GM23338 (cell line): ENCODE data around the gene RGP1. TPM values are rescaled to one million over a fixed set of nuclear protein-coding genes. Genes with fewer than 3 reads are reported as not detected.
A peak's percentile ranks its signal among the peaks of the same experiment; 100 is the strongest.

ENCODE experiments used
- ATAC-seq: fragments of 200-7000 bp; cut with Tn5 transposase; 3 replicates; pipeline ENCODE4 v1.9.1; 2020
- DNase-seq: peaks from one replicate; pipeline ENCODE4 v3.0.0-alpha.2; 2015; ENCODE audit warnings: low spot score
- H2AFZ ChIP-seq: fragments of 200-600 bp; sonication (generic); 2 replicates; pipeline ENCODE4 v1.8.0; 2016; ENCODE audit warnings: antibody characterized with exemption, mild to moderate bottlenecking, moderate library complexity
- H3F3A ChIP-seq: fragments of 200-600 bp; sonication (generic); replicated peaks from 2 replicates; pipeline ENCODE4 v1.8.0; 2017; ENCODE audit warnings: antibody characterized with exemption, mixed run types, low read depth
- H3K27ac ChIP-seq: fragments of 200-600 bp; sonication (generic); 2 replicates; pipeline ENCODE4 v1.6.1; 2016; ENCODE audit warnings: low read depth
- H3K27me3 ChIP-seq: fragments of 200-600 bp; sonication (generic); 2 replicates; pipeline ENCODE4 v1.8.0; 2016; ENCODE audit warnings: mild to moderate bottlenecking, mixed run types, moderate library complexity; ENCODE audit not compliant: insufficient read depth
- H3K36me3 ChIP-seq: fragments of 200-600 bp; sonication (generic); 2 replicates; pipeline ENCODE4 v1.8.0; 2016; ENCODE audit warnings: mild to moderate bottlenecking; ENCODE audit not compliant: insufficient read depth
- H3K4me1 ChIP-seq: fragments of 200-600 bp; sonication (generic); 2 replicates; pipeline ENCODE4 v1.8.0; 2016; ENCODE audit warnings: mild to moderate bottlenecking, moderate library complexity; ENCODE audit not compliant: insufficient read depth
- H3K4me2 ChIP-seq: fragments of 200-600 bp; sonication (generic); 2 replicates; pipeline ENCODE4 v1.7.1; 2017; ENCODE audit warnings: mixed run types
- H3K4me3 ChIP-seq: fragments of 200-600 bp; sonication (generic); 2 replicates; pipeline ENCODE4 v1.6.1; 2016; ENCODE audit warnings: mixed run types
- H3K79me2 ChIP-seq: fragments of 200-600 bp; sonication (generic); replicated peaks from 2 replicates; pipeline ENCODE4 v1.8.0; 2017; ENCODE audit warnings: mild to moderate bottlenecking; ENCODE audit not compliant: insufficient read depth
- H3K9me2 ChIP-seq: fragments of 200-600 bp; sonication (generic); 2 replicates; pipeline ENCODE4 v1.8.0; 2017; ENCODE audit not compliant: insufficient read depth
- H4K20me1 ChIP-seq: fragments of 200-600 bp; sonication (generic); replicated peaks from 2 replicates; pipeline ENCODE4 v1.8.0; 2017; ENCODE audit warnings: mild to moderate bottlenecking; ENCODE audit not compliant: insufficient read depth
- H3K27ac Mint-ChIP-seq: 2 replicates; pipeline ENCODE4 v1.8.0; 2020; ENCODE audit warnings: inconsistent platforms, mild to moderate bottlenecking, moderate library complexity, mixed read lengths
- H3K27me3 Mint-ChIP-seq: 3 replicates; pipeline ENCODE4 v1.8.0; 2022; ENCODE audit warnings: low read depth, mild to moderate bottlenecking, moderate library complexity, mixed read lengths, inconsistent platforms; ENCODE audit not compliant: insufficient read depth, poor library complexity
- H3K36me3 Mint-ChIP-seq: 3 replicates; pipeline ENCODE4 v1.8.0; 2021; ENCODE audit warnings: low read depth, mild to moderate bottlenecking, inconsistent platforms, moderate library complexity, mixed read lengths
- H3K4me1 Mint-ChIP-seq: 3 replicates; pipeline ENCODE4 v1.8.0; 2020; ENCODE audit warnings: mild to moderate bottlenecking, inconsistent platforms, mixed read lengths
- H3K4me3 Mint-ChIP-seq: 3 replicates; pipeline ENCODE4 v1.8.0; 2021; ENCODE audit warnings: moderate library complexity, mild to moderate bottlenecking, inconsistent platforms, mixed read lengths
- H3K9me3 Mint-ChIP-seq: 3 replicates; pipeline ENCODE4 v1.8.0; 2020; ENCODE audit warnings: moderate library complexity, mild to moderate bottlenecking, inconsistent platforms, mixed read lengths
- CREB1 ChIP-seq: fragments of 250-450 bp; sonication (Bioruptor Pico); IDR thresholded peaks from 2 replicates; pipeline ENCODE4 v1.5.0; 2020; ENCODE audit warnings: low read depth, mild to moderate bottlenecking, moderate library complexity
- EZH2 ChIP-seq: fragments of 200-600 bp; sonication (generic); IDR thresholded peaks from one replicate; pipeline ENCODE4 v1.8.0; 2017; ENCODE audit warnings: antibody characterized with exemption, mild to moderate bottlenecking, low read depth; ENCODE audit not compliant: unreplicated experiment
- EZH2phosphoT487 ChIP-seq: fragments of 200-600 bp; sonication (generic); IDR thresholded peaks from one replicate; pipeline ENCODE4 v1.8.1; 2018; ENCODE audit warnings: antibody characterized with exemption; ENCODE audit not compliant: unreplicated experiment
- JUNB ChIP-seq: IDR thresholded peaks from one replicate; pipeline ENCODE4 v1.6.1; 2016; ENCODE audit warnings: antibody characterized with exemption; ENCODE audit not compliant: unreplicated experiment
- NANOG ChIP-seq: IDR thresholded peaks from 2 replicates; pipeline ENCODE4 v1.6.1; 2016; ENCODE audit warnings: antibody characterized with exemption, borderline replicate concordance
- POLR2AphosphoS5 ChIP-seq: IDR thresholded peaks from 2 replicates; pipeline ENCODE4 v1.6.1; 2016; ENCODE audit warnings: antibody characterized with exemption, low read depth
- STAT1 ChIP-seq: IDR thresholded peaks from one replicate; pipeline ENCODE4 v1.6.1; 2016; ENCODE audit warnings: antibody characterized with exemption; ENCODE audit not compliant: unreplicated experiment
- ZNF114 ChIP-seq: fragments of 250-450 bp; sonication (Bioruptor Pico); IDR thresholded peaks from 2 replicates; pipeline ENCODE4 v1.5.0; 2020; ENCODE audit warnings: mild to moderate bottlenecking, moderate library complexity
- ZNF331 ChIP-seq: fragments of 250-450 bp; sonication (Bioruptor Pico); IDR thresholded peaks from 2 replicates; pipeline ENCODE4 v1.5.0; 2020; ENCODE audit warnings: low read depth, mild to moderate bottlenecking, moderate library complexity
- polyA plus RNA-seq: library from polyadenylated mRNA; unstranded; fragments of >200 nt; fragmentation: Nextera tagmentation; extraction: Ambion mirVana; gene quantifications from 2 replicates; pipeline ENCODE4 v1.2.1, GENCODE V29; 2016
- total RNA-seq: library from RNA; depleted of rRNA; stranded (reverse); fragments of >200 nt; shearing (Covaris generic); gene quantifications from 2 replicates; pipeline ENCODE4 v1.2.3, GENCODE V29; 2014
- TF ChIP-seq, protein P1 (sequence below): IDR thresholded peaks from one replicate; pipeline ENCODE4 v1.6.1; 2018; ENCODE audit warnings: antibody characterized with exemption; ENCODE audit not compliant: unreplicated experiment
- TF ChIP-seq, protein P2 (sequence below): IDR thresholded peaks from 2 replicates; pipeline ENCODE4 v1.6.1; 2016; ENCODE audit warnings: antibody characterized with exemption
- TF ChIP-seq, protein P3 (sequence below): fragments of 250-450 bp; sonication (Bioruptor Pico); IDR thresholded peaks from 2 replicates; pipeline ENCODE4 v1.5.0; 2020; ENCODE audit warnings: mild to moderate bottlenecking, moderate library complexity
- TF ChIP-seq, protein P4 (sequence below), 2 experiments: fragments of 200-600 bp in 1 of 2; sonication (generic) in 1 of 2; conservative IDR thresholded peaks; 2 replicates each; pipeline versions ENCODE4 v1.5.1 to v1.6.1; 2016 to 2017; ENCODE audit warnings: antibody characterized with exemption in 2 of 2, low read depth in 2 of 2, mild to moderate bottlenecking in 2 of 2, moderate library complexity in 1 of 2

Gene RGP1
- total and polyA plus RNA-seq, 2 experiments from 2014 or later = 2.8 to 16.0 TPM

DNA sequence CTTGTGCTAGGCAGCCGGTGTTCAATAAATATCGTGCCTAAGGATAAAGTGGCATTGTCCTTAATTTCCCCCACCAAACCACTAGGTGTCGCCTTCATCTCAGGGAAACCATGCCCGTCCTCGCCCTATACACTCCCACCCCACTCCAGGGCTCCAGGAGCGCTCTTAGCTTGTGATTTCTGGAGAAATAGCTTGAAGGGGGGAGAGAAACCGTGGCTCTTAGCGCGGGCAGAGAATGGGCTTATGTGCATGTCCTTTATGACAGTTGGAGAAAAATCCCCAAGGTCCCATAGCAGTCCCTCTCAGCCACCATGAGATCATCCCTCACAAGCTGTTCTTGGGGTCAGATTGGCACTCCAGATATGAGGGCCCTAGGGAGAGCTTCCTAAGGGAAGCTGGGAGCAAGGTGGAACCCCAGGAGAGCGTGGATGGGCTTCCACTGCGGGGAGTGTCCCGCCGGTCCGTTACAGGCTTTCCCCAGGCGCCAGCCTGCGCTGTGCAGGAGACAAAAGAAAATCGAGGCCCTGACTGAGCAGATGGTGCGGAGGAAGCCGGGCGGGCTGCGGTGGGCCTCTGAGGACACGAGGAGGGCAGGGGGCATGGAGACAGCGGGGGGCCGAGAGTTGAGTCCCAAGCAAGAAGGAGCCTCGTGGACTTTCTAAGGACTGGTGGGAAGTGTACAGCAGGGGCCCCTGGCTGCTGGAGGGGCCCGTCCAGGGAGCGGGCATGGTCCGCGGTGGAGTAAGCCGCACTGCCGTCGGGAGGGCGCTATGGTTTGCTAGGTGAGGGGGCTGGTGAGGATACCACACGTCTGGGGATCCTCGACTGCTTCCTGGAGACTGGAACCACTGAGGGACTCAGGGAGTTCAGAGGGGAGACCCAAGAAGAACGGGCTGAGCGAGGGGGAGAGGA is 41.6 kb downstream of the RGP1 start:
- H3K9me2 ChIP-seq = no peaks in the 10 kb centered on the region
- H3F3A ChIP-seq = no peaks in the 10 kb centered on the region
- no peaks in the 10 kb centered on the region for H4K20me1 ChIP-seq
- peak overlapping the region; percentile 64 for H3K4me3 ChIP-seq
- H3K27ac Mint-ChIP-seq = no peak overlapping the region; the same call in 1 of the 2 replicates
- H2AFZ ChIP-seq = peak overlapping the region; percentile 92
- peak overlapping the region; percentile 80 for H3K4me3 Mint-ChIP-seq
- no peaks in the 10 kb centered on the region; the same call in 2 of the 3 replicates for H3K9me3 Mint-ChIP-seq
- ATAC-seq = peak; percentile 82
- peak; percentile 90 for DNase-seq
- peaks cover 14% of the 10 kb centered on the region for H3K27me3 Mint-ChIP-seq
- TF ChIP-seq ZNF331 (CRISPR knock-in tag) (no peak), NANOG (no peak), STAT1 (no peak), POLR2AphosphoS5 (peak; percentile 31), EZH2 (no peak), JUNB (no peak), CREB1 (CRISPR knock-in tag) (no peak), EZH2phosphoT487 (no peak), ZNF114 (no peak)
- TF ChIP-seq, protein P1, sequence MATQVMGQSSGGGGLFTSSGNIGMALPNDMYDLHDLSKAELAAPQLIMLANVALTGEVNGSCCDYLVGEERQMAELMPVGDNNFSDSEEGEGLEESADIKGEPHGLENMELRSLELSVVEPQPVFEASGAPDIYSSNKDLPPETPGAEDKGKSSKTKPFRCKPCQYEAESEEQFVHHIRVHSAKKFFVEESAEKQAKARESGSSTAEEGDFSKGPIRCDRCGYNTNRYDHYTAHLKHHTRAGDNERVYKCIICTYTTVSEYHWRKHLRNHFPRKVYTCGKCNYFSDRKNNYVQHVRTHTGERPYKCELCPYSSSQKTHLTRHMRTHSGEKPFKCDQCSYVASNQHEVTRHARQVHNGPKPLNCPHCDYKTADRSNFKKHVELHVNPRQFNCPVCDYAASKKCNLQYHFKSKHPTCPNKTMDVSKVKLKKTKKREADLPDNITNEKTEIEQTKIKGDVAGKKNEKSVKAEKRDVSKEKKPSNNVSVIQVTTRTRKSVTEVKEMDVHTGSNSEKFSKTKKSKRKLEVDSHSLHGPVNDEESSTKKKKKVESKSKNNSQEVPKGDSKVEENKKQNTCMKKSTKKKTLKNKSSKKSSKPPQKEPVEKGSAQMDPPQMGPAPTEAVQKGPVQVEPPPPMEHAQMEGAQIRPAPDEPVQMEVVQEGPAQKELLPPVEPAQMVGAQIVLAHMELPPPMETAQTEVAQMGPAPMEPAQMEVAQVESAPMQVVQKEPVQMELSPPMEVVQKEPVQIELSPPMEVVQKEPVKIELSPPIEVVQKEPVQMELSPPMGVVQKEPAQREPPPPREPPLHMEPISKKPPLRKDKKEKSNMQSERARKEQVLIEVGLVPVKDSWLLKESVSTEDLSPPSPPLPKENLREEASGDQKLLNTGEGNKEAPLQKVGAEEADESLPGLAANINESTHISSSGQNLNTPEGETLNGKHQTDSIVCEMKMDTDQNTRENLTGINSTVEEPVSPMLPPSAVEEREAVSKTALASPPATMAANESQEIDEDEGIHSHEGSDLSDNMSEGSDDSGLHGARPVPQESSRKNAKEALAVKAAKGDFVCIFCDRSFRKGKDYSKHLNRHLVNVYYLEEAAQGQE = no peak
- TF ChIP-seq, protein P2, sequence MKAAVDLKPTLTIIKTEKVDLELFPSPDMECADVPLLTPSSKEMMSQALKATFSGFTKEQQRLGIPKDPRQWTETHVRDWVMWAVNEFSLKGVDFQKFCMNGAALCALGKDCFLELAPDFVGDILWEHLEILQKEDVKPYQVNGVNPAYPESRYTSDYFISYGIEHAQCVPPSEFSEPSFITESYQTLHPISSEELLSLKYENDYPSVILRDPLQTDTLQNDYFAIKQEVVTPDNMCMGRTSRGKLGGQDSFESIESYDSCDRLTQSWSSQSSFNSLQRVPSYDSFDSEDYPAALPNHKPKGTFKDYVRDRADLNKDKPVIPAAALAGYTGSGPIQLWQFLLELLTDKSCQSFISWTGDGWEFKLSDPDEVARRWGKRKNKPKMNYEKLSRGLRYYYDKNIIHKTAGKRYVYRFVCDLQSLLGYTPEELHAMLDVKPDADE = no peak
- TF ChIP-seq, protein P3, sequence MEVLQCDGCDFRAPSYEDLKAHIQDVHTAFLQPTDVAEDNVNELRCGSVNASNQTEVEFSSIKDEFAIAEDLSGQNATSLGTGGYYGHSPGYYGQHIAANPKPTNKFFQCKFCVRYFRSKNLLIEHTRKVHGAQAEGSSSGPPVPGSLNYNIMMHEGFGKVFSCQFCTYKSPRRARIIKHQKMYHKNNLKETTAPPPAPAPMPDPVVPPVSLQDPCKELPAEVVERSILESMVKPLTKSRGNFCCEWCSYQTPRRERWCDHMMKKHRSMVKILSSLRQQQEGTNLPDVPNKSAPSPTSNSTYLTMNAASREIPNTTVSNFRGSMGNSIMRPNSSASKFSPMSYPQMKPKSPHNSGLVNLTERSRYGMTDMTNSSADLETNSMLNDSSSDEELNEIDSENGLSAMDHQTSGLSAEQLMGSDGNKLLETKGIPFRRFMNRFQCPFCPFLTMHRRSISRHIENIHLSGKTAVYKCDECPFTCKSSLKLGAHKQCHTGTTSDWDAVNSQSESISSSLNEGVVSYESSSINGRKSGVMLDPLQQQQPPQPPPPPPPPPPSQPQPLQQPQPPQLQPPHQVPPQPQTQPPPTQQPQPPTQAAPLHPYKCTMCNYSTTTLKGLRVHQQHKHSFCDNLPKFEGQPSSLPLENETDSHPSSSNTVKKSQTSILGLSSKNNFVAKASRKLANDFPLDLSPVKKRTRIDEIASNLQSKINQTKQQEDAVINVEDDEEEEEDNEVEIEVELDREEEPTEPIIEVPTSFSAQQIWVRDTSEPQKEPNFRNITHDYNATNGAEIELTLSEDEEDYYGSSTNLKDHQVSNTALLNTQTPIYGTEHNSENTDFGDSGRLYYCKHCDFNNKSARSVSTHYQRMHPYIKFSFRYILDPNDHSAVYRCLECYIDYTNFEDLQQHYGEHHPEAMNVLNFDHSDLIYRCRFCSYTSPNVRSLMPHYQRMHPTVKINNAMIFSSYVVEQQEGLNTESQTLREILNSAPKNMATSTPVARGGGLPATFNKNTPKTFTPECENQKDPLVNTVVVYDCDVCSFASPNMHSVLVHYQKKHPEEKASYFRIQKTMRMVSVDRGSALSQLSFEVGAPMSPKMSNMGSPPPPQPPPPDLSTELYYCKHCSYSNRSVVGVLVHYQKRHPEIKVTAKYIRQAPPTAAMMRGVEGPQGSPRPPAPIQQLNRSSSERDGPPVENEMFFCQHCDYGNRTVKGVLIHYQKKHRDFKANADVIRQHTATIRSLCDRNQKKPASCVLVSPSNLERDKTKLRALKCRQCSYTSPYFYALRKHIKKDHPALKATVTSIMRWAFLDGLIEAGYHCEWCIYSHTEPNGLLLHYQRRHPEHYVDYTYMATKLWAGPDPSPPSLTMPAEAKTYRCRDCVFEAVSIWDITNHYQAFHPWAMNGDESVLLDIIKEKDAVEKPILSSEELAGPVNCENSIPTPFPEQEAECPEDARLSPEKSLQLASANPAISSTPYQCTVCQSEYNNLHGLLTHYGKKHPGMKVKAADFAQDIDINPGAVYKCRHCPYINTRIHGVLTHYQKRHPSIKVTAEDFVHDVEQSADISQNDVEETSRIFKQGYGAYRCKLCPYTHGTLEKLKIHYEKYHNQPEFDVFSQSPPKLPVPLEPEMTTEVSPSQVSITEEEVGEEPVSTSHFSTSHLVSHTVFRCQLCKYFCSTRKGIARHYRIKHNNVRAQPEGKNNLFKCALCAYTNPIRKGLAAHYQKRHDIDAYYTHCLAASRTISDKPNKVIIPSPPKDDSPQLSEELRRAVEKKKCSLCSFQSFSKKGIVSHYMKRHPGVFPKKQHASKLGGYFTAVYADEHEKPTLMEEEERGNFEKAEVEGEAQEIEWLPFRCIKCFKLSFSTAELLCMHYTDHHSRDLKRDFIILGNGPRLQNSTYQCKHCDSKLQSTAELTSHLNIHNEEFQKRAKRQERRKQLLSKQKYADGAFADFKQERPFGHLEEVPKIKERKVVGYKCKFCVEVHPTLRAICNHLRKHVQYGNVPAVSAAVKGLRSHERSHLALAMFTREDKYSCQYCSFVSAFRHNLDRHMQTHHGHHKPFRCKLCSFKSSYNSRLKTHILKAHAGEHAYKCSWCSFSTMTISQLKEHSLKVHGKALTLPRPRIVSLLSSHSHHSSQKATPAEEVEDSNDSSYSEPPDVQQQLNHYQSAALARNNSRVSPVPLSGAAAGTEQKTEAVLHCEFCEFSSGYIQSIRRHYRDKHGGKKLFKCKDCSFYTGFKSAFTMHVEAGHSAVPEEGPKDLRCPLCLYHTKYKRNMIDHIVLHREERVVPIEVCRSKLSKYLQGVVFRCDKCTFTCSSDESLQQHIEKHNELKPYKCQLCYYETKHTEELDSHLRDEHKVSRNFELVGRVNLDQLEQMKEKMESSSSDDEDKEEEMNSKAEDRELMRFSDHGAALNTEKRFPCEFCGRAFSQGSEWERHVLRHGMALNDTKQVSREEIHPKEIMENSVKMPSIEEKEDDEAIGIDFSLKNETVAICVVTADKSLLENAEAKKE (CRISPR knock-in tag) = no peak
- TF ChIP-seq, protein P4, sequence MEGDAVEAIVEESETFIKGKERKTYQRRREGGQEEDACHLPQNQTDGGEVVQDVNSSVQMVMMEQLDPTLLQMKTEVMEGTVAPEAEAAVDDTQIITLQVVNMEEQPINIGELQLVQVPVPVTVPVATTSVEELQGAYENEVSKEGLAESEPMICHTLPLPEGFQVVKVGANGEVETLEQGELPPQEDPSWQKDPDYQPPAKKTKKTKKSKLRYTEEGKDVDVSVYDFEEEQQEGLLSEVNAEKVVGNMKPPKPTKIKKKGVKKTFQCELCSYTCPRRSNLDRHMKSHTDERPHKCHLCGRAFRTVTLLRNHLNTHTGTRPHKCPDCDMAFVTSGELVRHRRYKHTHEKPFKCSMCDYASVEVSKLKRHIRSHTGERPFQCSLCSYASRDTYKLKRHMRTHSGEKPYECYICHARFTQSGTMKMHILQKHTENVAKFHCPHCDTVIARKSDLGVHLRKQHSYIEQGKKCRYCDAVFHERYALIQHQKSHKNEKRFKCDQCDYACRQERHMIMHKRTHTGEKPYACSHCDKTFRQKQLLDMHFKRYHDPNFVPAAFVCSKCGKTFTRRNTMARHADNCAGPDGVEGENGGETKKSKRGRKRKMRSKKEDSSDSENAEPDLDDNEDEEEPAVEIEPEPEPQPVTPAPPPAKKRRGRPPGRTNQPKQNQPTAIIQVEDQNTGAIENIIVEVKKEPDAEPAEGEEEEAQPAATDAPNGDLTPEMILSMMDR (conservative IDR thresholded peaks at IDR 0.05; ENCODE audit: low read depth in 2 of 2) = peak; percentile 93 to 98
- H3K27ac ChIP-seq = no peak overlapping the region
- H3K4me1 ChIP-seq = peaks cover 9% of the 10 kb centered on the region; the same call in 1 of the 2 replicates
- 0 out of 2 replicates have a peak, but pooled peaks cover 3% of the 10 kb centered on the region for H3K36me3 ChIP-seq
- H3K4me1 Mint-ChIP-seq = peaks cover 17% of the 10 kb centered on the region
- H3K4me2 ChIP-seq = peak overlapping the region; percentile 91
- H3K27me3 ChIP-seq = peaks cover 7% of the 10 kb centered on the region; the same call in 1 of the 2 replicates
- H3K79me2 ChIP-seq = no peaks in the 10 kb centered on the region
- H3K36me3 Mint-ChIP-seq = peaks cover 14% of the 10 kb centered on the region
